Stimulated activated naive B cell treated with anti-CD40 and anti-IgM and Interleukin-4, amounts not matched to agents 10 μg/mL and 1 μg/mL and 100 μg/mL, for 72 hours (primary cell): ENCODE measurements around the gene DOCK6.
A peak's percentile ranks its signal among the peaks of the same experiment; 100 is the strongest.

ENCODE experiments used
- ATAC-seq, 2 donors: fragments of 150-1000 bp; cut with Tn5 transposase; replicated peaks; 2 replicates each; pipeline ENCODE4 v1.10.0; 2021; ENCODE audit warnings: moderate library complexity in 1 of 2
- DNase-seq: peaks from one replicate; pipeline ENCODE4 v3.0.0; 2021
- H3K27ac Mint-ChIP-seq: one replicate; pipeline ENCODE4 v1.8.0; 2022; ENCODE audit warnings: mild to moderate bottlenecking, mixed read lengths
- H3K27me3 Mint-ChIP-seq, 2 donors: one replicate each; pipeline ENCODE4 v1.8.0; 2022; ENCODE audit warnings: mixed read lengths in 2 of 2
- H3K36me3 Mint-ChIP-seq, 2 donors: one replicate each; pipeline ENCODE4 v1.8.0; 2022; ENCODE audit warnings: mixed read lengths in 2 of 2, mild to moderate bottlenecking in 1 of 2
- H3K4me1 Mint-ChIP-seq, 2 donors: one replicate each; pipeline ENCODE4 v1.8.0; 2022; ENCODE audit warnings: mixed read lengths in 2 of 2, mild to moderate bottlenecking in 1 of 2
- H3K4me3 Mint-ChIP-seq, 2 donors: one replicate each; pipeline ENCODE4 v1.8.0; 2022; ENCODE audit warnings: mild to moderate bottlenecking in 2 of 2, mixed read lengths in 2 of 2, moderate library complexity in 1 of 2
- H3K9me3 Mint-ChIP-seq, 2 donors: one replicate each; pipeline ENCODE4 v1.8.0; 2022; ENCODE audit warnings: mixed read lengths in 2 of 2, mild to moderate bottlenecking in 1 of 2

Gene DOCK6

DNA sequence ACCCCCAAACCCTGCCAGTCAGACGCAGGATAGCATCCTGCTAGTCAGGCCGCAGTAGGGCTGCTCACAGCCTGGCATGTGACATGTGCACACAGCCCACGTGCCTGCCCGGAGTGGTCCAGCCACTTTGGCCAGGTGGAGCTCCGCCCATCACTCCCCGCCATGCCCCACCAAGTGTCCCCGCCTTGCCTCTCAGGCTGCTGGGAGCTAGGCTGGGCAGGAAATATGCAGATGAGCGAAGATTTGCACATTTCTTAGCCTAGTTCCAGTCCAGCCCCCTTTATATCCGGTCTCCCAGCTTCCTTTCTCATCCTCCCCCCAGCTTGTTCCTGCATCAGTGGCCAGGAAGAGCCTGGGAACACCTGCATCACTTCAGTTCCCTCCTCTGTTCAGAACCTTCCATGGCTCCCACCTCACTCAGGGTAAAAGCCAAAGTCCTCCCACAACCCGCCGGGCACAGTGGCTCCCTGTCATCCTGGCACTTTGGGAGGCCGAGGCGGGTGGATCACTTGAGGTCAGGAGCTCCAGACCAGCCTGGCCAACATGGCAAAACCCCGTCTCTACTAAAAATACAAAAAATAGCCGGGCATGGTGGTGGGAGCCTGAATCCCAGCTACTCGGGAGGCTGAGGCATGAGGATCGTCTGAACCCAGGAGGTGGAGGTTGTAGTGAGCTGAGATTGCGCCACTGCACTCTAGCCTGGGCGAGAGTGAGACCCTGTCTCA lies 2.3 kb upstream of the DOCK6 start:
- Mint-ChIP-seq H3K36me3 (no peaks in the 10 kb centered on the region), H3K27me3 (peaks cover 55 to 80% of the 10 kb centered on the region in 2 donors), H3K4me3 (no peak overlapping the region), H3K9me3 (no peaks in the 10 kb centered on the region), H3K27ac (no peak overlapping the region), H3K4me1 (peaks cover 2 to 4% of the 10 kb centered on the region in 2 donors)
- no peak for ATAC-seq
- DNase-seq = no peak

DNA sequence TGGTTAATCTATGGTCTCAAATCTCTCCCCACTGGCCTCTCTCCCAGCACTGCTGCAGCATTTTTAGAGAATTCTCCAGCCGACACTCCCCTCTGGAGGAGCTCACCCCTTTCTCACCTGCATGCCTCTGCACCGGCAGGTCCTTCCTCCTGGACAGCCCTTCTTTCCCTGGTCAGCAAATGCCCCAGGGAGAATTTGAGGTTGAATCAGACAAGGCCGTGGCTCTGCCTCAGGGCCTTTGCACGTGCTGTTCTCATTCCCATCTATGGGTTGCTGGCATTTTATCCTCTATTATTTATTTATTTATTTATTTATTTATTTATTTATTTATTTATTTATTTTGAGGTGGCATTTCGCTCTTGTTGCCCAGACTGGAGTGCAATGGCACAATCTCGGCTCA lies 1.4 kb upstream of the DOCK6 start:
- Mint-ChIP-seq H3K9me3 (no peaks in the 10 kb centered on the region), H3K27me3 (peaks cover 51 to 77% of the 10 kb centered on the region in 2 donors), H3K4me1 (peaks cover 2 to 4% of the 10 kb centered on the region in 2 donors), H3K36me3 (no peaks in the 10 kb centered on the region), H3K27ac (no peak overlapping the region), H3K4me3 (peak overlapping the region; percentile 32 to 37)
- ATAC-seq = no peak
- no peak for DNase-seq

DNA sequence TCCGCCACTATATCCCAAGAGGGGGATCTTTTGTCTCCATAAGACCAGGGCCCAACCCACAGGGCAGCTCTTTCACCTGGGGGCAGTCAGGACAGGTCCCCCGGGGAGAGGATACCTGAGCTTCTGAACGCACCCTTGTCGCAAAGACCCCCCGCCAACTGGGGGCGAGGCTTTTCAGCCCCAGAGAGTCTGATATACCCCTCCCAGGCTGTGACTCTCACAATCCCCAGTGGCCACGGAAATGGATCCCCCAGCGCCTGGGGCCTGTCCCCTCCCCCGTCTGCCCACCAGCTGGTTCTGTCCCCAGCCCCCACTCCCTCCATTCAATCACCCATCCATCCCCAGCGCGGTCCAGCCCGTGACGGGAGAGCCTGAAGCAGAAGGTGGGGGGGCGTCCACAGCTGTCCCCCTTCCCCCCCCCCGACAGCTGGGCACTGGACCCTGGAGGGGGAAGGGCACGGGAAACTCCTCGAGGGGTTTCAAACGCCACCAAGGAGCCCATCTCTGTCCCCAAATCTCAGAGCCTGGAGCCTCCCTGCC lies 823 bp downstream of the DOCK6 start:
- H3K4me1 Mint-ChIP-seq = peaks cover 3 to 8% of the 10 kb centered on the region in 2 donors
- H3K27me3 Mint-ChIP-seq = peaks cover 37 to 64% of the 10 kb centered on the region in 2 donors
- DNase-seq (no peak), ATAC-seq (no peak)
- H3K36me3 Mint-ChIP-seq = no peaks in the 10 kb centered on the region
- H3K4me3 Mint-ChIP-seq = peak overlapping the region; percentile 75 to 82
- no peaks in the 10 kb centered on the region for H3K9me3 Mint-ChIP-seq
- no peak overlapping the region for H3K27ac Mint-ChIP-seq

DNA sequence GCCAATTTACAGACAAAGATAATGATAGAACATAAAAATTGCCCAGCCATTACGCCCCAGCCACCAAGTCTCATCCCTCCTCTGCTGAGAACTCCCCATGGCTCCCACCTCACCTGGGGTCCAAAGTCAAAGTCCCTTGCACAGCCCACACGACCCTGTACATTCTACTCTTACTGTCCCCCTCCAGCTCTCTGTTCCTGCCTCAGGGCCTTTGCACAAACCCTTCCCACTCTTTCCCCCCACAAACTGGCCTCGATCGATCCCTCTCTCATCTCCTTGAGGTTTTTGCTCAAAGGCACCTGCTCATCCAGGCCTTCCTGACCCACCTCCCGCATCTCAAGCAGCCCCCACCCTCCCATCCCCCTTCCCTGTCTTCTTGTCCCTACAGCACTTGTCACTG lies 1.3 kb downstream of the DOCK6 start:
- Mint-ChIP-seq H3K4me3 (peak overlapping the region; percentile 1 to 47), H3K27me3 (peaks cover 37 to 61% of the 10 kb centered on the region in 2 donors), H3K9me3 (no peaks in the 10 kb centered on the region), H3K27ac (no peak overlapping the region), H3K4me1 (peaks cover 3 to 8% of the 10 kb centered on the region in 2 donors), H3K36me3 (no peaks in the 10 kb centered on the region)
- DNase-seq = no peak
- no peak for ATAC-seq

DNA sequence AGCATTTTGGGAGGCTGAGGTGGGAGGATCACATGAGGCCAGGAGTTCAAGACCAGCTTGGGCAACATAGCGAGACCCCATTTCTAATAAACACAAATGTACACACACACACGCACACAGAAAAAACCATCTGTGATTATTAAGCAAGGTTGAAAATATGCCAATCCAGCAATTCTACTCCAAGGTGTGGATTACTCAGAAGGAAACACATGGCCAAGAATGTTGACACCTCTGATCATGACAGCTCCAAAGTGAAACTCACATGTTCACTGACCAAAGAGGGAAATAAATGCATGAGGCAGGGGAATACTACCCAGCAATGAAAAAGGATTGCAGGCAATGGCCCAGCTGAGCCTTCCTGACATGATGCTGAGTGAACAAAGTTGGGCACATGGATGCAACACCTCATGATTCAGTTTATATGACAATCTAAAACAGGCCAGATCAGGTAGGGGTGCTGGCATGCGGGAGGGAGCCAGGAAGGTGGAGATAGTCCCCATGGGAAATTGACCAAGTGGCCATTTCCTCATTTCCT lies 4.4 kb downstream of the DOCK6 start:
- DNase-seq = no peak
- H3K27me3 Mint-ChIP-seq = peaks cover 12 to 40% of the 10 kb centered on the region in 2 donors
- H3K4me1 Mint-ChIP-seq = peaks cover 3 to 8% of the 10 kb centered on the region in 2 donors
- no peak for ATAC-seq
- H3K36me3 Mint-ChIP-seq = no peaks in the 10 kb centered on the region
- no peak overlapping the region for H3K27ac Mint-ChIP-seq
- H3K4me3 Mint-ChIP-seq = no peak overlapping the region
- H3K9me3 Mint-ChIP-seq = no peaks in the 10 kb centered on the region

DNA sequence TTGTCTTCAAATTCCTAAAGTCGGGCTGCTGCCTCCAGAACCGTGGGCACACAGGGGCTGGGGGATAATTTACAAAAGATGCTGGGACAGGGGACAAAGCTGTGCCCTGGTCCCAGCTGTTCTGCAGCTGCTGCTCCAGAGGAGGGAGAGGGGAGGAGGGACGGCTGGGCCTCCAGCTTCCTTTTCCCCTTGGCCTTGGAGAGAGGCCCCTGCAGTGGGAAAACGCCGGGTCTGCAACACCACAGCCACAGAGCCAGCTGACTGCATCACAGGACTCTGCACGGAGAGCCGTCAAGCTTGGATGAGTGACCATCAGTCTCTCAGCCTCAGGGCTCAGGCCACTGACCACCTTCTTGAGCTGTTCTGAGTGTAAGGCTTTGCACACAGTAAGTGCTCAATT lies 6.1 kb downstream of the DOCK6 start:
- no peak overlapping the region for H3K27ac Mint-ChIP-seq
- H3K36me3 Mint-ChIP-seq = no peaks in the 10 kb centered on the region
- H3K27me3 Mint-ChIP-seq = peaks cover 4 to 33% of the 10 kb centered on the region in 2 donors
- H3K9me3 Mint-ChIP-seq = no peaks in the 10 kb centered on the region
- DNase-seq (no peak), ATAC-seq (no peak)
- H3K4me3 Mint-ChIP-seq = no peak overlapping the region
- H3K4me1 Mint-ChIP-seq = peaks cover 3 to 4% of the 10 kb centered on the region in 2 donors

DNA sequence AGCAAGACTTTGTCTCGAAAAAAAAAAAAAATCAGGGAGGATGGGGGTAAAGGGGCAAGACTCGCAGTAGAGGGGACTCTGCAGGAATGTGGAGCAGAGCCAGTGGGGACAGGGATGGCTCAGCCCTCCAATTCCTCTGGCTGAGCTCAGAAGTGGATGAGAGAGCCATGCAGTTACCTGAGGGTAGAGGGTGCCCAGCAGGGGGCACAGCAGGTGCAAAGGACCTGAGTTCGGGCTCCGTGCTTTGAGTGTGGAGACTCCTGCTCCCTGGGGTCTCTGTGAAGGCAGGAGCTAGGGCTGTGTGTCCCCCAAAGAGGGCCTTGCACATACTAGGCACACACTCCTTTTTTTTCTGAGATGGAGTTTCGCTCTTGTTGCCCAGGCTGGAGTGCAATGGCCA lies 7.7 kb downstream of the DOCK6 start:
- ATAC-seq = no peak
- H3K27me3 Mint-ChIP-seq = peaks cover 0 to 20% of the 10 kb centered on the region in 2 donors

DNA sequence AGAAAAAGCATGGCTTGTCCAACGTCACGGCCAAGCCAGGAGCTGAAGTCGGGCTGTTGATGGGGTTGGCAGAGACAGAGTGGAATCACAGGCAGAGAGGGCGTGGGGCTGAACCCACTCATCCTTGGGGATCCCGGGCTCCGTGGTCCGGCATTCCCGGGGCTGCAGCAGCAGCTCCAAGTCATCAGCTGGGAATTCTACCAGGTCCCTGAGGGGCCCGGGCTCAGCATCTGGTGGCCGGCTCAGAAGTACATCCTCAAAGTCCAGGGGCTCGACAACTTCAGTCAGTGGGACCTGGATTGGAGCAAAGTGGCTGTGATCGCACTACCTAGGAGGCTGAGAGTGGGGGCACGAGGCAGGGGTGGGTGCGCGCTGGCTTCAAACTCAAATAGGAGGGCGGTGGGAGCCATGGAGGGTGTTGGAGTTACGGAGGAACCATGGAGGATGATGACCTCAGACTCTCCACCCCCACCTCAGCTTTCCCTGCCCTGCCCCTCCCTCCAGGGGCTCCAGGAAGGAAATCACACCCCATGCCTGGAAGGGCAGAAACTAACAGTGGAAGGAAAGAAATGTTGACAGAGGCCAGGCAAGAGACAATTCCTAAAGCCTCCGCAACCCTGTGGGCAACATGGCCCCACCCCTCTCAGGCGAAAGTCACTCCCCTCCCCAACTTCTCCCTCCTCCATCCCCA lies 9.5 kb downstream of the DOCK6 start:
- H3K27ac Mint-ChIP-seq = no peak overlapping the region
- H3K4me3 Mint-ChIP-seq = no peak overlapping the region
- DNase-seq (no peak), ATAC-seq (no peak)
- peaks cover 0 to under 1% of the 10 kb centered on the region in 2 donors for H3K4me1 Mint-ChIP-seq
- peaks cover 0 to 17% of the 10 kb centered on the region in 2 donors for H3K27me3 Mint-ChIP-seq
- H3K36me3 Mint-ChIP-seq = no peaks in the 10 kb centered on the region
- no peaks in the 10 kb centered on the region for H3K9me3 Mint-ChIP-seq

More for the DNA sequence above, 7.7 kb downstream of the DOCK6 start:
- DNase-seq = no peak
- peaks cover 3 to 4% of the 10 kb centered on the region in 2 donors for H3K4me1 Mint-ChIP-seq
- H3K9me3 Mint-ChIP-seq = no peaks in the 10 kb centered on the region
- H3K4me3 Mint-ChIP-seq = no peak overlapping the region
- no peak overlapping the region for H3K27ac Mint-ChIP-seq
- no peaks in the 10 kb centered on the region for H3K36me3 Mint-ChIP-seq

DNA sequence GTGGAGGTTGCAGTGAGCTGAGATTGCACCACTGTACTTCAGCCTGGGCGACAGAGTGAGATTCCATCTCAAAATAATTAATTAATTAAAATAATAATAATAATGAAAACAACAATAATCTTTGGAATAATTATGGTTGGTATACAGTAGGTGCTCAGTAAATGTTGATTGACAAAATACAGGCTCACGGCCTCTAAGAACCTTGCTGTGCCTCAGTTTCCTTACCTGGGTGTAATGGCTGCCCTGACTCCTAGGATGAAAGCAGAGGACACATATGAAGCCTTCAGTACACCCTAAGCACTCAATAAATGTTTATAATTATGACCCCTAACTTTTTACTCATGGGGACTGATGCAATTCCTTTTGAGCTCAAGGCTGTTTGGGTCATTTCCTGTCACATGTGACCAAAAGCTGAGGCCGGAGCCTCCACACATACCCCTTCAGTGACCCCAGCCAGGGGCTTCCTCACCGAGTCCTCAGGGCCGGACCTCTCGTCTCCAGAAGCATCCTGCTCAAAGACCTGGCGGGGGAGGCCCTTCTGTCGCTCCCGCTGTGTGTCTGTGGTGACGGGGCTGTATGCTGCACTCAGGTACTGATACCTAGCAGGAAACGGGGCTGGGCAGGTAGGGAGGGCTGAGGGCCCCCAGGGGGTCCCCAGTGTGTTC lies 10.5 kb downstream of the DOCK6 start:
- H3K4me3 Mint-ChIP-seq = no peak overlapping the region

DNA sequence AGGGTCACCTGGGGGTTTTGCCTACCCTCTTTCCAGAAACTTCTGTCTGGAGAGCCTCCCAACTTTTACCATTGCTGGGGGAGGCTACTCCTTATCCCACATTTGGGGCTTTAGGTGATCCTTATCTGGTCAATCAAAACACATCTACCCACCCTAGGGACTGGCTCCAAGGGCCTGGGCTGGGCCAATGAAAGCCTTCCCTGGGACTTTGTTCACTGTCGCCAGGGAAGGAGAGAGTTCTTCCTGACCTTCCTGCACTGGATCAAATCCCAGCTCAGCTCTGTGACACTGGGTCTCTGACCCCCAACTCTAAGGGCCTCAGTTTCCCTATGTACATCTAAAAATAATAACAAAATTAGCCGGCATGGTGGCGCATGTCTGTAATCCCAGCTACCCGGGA lies 11.1 kb downstream of the DOCK6 start:
- Mint-ChIP-seq H3K4me3 (no peak overlapping the region), H3K36me3 (peaks cover 0 to 4% of the 10 kb centered on the region in 2 donors), H3K4me1 (no peaks in the 10 kb centered on the region), H3K27ac (no peak overlapping the region), H3K9me3 (no peaks in the 10 kb centered on the region), H3K27me3 (peaks cover 5 to 21% of the 10 kb centered on the region in 2 donors)
- DNase-seq = no peak
- no peak for ATAC-seq

More for the DNA sequence above, 10.5 kb downstream of the DOCK6 start:
- Mint-ChIP-seq H3K36me3 (peaks cover 0 to under 1% of the 10 kb centered on the region in 2 donors), H3K4me1 (no peaks in the 10 kb centered on the region), H3K9me3 (no peaks in the 10 kb centered on the region), H3K27ac (no peak overlapping the region), H3K27me3 (peaks cover 1 to 17% of the 10 kb centered on the region in 2 donors)
- DNase-seq = no peak
- no peak for ATAC-seq

DNA sequence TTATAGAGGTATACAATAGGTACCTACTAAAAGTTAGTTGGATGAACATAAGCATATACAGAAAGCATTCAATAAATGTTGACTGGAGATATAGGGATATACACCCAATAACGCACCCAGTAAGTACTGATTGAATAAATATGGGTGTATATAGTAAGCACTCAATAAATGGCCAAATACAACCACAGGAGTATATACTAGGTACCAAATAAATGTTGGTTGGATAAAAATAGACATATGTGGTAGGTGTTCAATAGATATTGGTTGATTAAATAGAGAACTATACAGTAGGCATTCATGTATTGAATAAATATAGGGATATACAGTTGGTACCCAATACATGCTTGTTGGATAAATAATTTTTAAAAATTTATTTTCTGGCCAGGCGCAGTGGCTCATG lies 13.5 kb downstream of the DOCK6 start:
- H3K4me1 Mint-ChIP-seq = peaks cover under 1% of the 10 kb centered on the region in 2 donors
- peaks cover 0 to 4% of the 10 kb centered on the region in 2 donors for H3K36me3 Mint-ChIP-seq
- no peak overlapping the region for H3K27ac Mint-ChIP-seq
- H3K9me3 Mint-ChIP-seq = no peaks in the 10 kb centered on the region
- H3K27me3 Mint-ChIP-seq = peaks cover 7 to 22% of the 10 kb centered on the region in 2 donors
- DNase-seq = no peak
- no peak for ATAC-seq
- no peak overlapping the region for H3K4me3 Mint-ChIP-seq

DNA sequence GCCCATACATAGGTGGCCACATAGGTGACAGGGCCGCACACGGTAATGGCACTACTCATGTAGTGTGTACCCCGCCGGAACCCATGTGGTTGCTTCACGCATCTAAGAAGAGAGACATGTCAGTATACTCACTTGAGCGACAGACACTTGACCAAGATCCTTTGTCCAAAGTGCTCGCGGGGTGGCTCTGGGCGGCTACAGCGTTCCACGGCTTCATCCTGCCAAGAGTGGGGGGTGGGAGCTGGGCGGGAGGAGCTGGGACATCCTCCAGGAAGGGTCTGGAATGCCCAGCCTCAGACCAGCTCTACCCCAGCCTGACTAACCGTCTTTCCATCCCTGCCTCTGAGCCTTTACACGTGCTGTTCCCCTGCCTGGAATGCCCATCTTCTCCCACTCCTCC lies 14.4 kb downstream of the DOCK6 start:
- no peak overlapping the region for H3K4me3 Mint-ChIP-seq
- H3K27me3 Mint-ChIP-seq = peaks cover 10 to 25% of the 10 kb centered on the region in 2 donors
- H3K4me1 Mint-ChIP-seq = peaks cover 4 to 10% of the 10 kb centered on the region in 2 donors
- H3K9me3 Mint-ChIP-seq = no peaks in the 10 kb centered on the region
- H3K27ac Mint-ChIP-seq = no peak overlapping the region
- DNase-seq (no peak), ATAC-seq (no peak)
- H3K36me3 Mint-ChIP-seq = peaks cover 0 to 4% of the 10 kb centered on the region in 2 donors

DNA sequence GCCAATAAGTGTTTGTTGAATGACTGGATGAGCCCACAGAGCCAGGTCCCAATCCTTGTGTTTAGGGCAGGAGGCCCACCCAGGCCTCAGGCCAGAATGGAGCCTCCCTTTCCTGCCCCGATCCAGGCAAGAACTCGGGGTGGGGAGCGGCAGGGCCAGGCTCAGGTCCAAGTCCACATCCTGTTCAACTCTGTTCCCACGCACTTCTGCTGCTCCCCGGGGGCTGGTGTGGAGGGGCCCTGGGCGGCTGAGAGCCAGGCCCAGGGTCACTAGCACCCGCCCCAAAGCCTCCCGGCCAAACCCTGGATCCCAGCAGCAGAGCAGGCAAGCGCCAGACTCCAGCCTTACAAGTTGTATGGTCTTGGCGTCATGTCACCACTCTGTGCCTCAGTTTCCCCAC lies 14.9 kb downstream of the DOCK6 start:
- Mint-ChIP-seq H3K9me3 (no peaks in the 10 kb centered on the region), H3K36me3 (peaks cover 0 to 4% of the 10 kb centered on the region in 2 donors), H3K4me1 (peaks cover 4 to 10% of the 10 kb centered on the region in 2 donors), H3K4me3 (no peak overlapping the region), H3K27me3 (peaks cover 15 to 20% of the 10 kb centered on the region in 2 donors), H3K27ac (no peak overlapping the region)
- DNase-seq (no peak), ATAC-seq (no peak)

DNA sequence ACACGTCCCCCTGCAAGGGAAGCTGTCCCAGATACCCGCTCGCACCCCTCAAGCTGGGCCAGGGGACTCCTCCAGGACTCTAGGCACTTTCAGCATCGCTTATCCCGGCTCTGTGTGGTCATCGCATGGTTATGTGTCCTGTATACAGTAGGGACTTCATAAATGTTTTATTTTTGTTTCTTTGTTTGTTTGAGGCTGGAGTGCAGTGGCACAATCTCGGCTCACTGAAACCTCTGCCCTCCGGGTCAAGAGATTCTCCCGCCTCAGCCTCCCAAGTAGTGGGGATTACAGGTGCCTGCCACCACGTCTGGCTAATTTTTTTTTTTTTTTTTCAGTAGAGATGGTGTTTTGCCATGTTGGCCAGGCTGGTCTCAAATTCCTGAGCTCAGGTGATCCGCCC lies 15.4 kb downstream of the DOCK6 start:
- Mint-ChIP-seq H3K9me3 (no peaks in the 10 kb centered on the region), H3K4me3 (no peak overlapping the region), H3K27me3 (peaks cover 15 to 23% of the 10 kb centered on the region in 2 donors), H3K36me3 (peaks cover 0 to 4% of the 10 kb centered on the region in 2 donors), H3K27ac (no peak overlapping the region), H3K4me1 (peaks cover 4 to 10% of the 10 kb centered on the region in 2 donors)
- no peak for ATAC-seq
- DNase-seq = no peak
